GM19468 (cell line): ENCODE data around the gene GRIK5.

Experiments used
- ATAC-seq: cut with Tn5 transposase; IDR thresholded peaks from one replicate; pipeline ENCODE4 v1.9.1; 2021; ENCODE audit warnings: mild to moderate bottlenecking, moderate library complexity, moderate number of reproducible peaks; ENCODE audit not compliant: unreplicated experiment; ENCODE audit errors: extremely low read depth

Gene GRIK5

DNA sequence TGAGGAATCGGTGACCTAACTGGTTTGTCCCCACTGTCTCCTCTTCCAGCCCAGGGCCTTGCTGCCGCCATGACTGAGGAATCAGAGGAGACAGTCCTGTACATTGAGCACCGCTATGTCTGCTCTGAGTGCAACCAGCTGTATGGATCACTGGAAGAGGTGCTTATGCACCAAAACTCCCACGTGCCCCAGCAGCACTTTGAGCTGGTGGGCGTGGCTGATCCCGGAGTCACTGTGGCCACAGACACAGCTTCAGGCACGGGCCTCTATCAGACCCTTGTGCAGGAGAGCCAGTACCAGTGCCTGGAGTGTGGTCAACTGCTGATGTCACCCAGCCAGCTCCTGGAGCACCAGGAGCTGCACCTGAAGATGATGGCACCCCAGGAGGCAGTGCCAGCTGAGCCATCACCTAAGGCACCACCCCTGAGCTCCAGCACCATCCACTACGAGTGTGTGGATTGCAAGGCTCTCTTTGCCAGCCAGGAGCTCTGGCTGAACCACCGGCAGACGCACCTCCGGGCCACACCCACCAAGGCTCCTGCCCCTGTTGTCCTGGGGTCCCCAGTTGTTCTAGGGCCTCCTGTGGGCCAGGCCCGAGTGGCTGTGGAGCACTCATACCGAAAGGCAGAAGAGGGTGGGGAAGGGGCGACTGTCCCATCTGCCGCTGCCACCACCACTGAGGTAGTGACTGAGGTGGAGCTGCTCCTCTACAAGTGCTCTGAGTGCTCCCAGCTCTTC lies 8.7 kb upstream of the GRIK5 start:
- ATAC-seq, result no peak

GRCh38 chr19:42078058-42078457 lies 8.1 kb upstream of the GRIK5 start:
- no peak for ATAC-seq

DNA sequence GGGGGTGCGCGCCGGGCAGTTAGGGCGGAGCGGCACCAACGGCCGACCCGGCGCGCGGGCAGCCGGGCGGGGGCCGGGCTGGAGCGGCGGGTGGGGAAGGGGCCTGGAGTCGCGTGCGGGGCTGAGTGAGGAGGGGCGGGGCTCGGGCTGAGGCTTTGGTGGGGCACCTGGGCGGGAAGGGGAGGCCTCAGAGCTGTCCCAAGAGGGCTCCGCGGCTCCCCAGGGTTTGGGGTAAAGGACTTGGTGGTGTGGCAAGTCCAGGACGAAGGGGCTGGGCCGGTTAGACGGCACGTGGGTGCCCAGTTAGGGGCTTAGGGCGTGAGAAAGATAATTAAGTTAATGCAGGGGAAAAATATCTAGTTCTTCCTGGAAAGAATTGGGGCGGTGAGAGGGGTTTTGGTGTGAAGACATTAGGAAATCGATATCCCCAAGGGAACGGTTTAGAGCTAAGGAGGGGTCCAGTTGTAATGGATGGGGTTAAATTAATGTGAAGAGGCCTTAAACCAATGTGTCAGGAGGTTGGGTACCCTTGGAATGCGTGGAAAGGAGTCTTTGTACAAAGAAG lies 6.5 kb upstream of the GRIK5 start:
- no peak for ATAC-seq

- peak; percentile 88 for ATAC-seq
Measured at GRCh38 chr19:42075616-42076379, 5.8 kb upstream of the GRIK5 start, which contains the start of gene ZNF574. Gene ZNF574 (plus strand): TSS chr19:42076166. CDS start chr19:42078607, 2,441 bp downstream.

GRCh38 chr19:42075364-42075615 lies 5.3 kb upstream of the GRIK5 start:
- no peak for ATAC-seq

DNA sequence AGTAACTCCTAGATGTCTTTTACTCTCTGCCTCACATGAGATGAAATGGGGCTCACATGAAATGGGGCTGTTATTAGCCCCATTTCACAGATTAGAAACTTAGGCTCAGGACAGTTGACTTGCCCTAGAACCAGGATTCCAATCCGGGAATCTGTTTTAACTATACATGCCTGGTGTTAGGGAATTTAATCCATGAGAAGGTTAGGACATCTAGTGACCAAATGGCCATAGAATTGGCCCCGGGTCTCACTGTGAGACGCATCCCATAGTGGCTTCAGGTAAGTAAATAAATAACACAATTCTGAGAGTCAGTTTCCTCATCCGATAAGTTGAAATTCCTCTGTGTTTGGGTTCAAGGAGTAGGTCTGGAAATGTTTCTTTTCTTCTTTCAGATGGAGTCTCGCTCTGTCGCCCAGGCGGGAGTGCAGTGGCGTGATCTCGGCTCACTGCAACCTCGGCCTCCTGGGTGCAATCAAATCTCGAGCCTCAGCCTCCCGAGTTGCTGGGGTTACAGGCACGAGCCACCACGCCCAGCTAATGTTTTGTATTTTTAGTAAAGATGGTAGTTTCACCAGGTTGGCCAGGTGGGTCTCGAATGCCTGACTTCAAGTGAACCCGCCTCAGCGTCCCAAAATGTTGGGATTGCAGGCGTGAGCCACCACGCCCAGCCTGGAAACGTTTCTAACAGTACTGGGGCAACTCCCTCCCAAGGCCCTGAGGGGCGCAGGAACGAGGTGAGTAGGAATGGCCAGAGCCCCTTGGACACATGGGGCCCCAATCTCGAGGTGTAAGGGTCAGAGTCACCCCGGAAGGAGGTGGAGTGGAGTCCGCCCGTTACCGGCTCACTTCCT lies 4.7 kb upstream of the GRIK5 start:
- no peak for ATAC-seq

DNA sequence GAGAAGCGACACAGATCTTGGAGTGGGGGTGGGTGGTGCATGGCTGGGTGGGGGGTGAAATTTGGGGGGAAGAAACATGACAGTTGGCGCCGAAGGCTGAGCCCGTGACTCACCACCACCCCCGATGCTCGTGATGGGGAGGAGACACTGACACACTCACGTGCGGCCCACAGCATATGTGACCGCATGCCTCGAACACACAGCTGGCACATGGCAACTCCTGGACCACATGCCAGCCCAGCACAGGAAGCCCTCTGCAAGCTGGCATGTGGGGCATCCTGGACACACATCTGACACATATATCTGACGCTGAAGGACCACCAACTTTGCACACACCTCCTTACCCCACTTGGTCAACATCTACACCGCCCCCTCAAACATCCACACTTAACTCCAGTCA lies 1.2 kb upstream of the GRIK5 start:
- no peak for ATAC-seq

- ATAC-seq, result no peak
Measured at GRCh38 chr19:42068756-42069571, 1.0 kb downstream of the GRIK5 start.

DNA sequence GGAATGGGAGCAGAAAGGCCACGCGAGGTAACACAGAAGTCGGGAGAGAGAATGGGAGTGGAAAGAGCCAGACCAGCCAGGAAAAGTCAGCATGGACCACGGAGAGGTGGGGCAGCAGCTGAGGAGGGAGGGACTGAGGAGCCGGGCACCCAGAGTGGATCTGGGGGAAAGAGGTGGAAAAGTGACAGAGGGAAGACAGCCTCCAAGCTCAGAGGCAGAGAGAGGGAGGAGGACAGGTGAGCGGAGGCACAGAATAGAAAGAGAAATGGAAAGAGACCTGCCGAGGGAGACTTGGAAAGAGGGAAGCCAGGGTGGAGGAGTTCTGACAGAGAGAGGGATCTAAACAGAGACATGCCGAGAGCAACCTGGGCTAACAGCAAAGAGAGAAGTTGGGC lies 1.6 kb downstream of the GRIK5 start:
- no peak for ATAC-seq

GRCh38 chr19:42067315-42067888 lies 2.6 kb downstream of the GRIK5 start:
- no peak for ATAC-seq

- ATAC-seq, result no peak
Measured at GRCh38 chr19:42066075-42066754, 3.8 kb downstream of the GRIK5 start.

DNA sequence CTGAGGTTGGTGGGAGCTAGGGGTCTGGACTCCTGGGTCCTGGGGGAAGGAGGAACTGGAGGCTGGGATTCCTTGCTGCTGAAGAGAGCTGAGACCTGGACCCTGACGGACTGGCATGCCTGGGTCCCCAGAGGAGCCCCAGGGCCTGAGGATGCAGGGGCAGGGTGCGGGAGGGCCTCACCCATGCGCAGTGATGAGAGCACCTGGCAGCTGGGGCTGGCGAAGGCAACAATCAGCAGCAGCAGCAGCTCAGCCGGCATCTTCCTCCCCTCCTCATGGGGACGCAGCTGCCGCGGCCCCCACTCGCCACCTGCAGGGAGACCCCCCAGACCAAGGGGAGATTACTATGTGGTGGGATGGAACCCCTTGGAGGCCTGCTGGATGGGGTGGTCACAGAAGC lies 4.5 kb downstream of the GRIK5 start:
- ATAC-seq, result no peak

DNA sequence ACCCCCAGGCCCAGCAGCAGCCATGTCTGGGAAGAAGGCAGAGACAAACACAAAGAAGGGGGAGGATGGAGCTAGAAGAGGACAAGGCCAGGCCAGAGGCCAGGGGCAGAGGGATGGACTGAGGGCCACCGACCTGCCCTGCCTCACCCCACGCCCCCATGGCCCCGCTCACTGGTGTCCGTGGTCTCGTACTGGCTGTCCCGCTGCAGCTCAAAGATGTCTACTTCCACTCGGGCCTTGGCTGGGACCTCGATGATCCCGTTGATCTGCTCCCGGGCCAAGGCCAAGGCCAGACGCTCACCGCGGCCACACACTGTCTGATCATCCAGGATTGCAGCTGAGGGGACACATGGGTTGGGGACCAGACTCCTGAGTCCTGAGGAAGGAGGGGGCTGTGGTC lies 5.0 kb downstream of the GRIK5 start:
- no peak for ATAC-seq

DNA sequence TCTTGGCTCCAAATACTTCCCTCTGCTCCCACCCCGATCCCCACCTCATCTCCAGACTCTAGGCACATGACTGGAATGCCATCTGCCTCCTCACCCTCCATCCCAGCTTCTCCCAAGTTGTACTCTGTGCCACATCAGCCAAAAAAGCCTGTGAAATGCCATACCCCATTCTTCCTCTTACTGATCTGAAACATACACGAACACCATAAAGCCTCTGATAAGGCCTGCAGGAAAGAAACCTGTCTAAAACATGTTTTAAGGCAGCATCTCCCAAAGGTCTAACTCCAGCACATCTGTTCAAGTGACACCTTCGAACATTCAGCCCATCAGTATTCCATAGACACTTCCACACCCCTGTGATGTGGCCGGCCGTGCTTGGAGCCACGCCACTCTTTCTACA lies 5.6 kb downstream of the GRIK5 start:
- ATAC-seq, result no peak

DNA sequence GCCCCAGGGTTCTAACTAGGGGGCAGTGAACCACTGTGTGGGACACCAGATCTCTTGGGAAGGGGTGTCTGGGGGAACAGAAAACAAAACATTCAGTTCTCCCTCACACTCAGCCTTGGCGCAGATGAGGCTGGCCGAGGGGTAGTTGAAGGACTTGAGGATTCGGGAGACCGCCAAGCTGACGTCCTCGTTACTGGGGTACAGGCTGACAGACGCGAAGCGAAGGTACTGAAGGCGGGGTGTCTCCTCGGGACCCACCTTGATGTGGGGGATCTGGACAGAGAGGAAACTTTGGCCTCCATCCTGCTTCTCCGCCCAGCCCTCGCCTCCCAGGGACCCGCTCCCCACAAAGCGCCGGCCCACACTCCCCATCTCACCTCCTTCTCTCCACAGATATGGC lies 7.6 kb downstream of the GRIK5 start:
- no peak for ATAC-seq

GRCh38 chr19:42060117-42060516 lies 9.9 kb downstream of the GRIK5 start:
- ATAC-seq, result no peak

DNA sequence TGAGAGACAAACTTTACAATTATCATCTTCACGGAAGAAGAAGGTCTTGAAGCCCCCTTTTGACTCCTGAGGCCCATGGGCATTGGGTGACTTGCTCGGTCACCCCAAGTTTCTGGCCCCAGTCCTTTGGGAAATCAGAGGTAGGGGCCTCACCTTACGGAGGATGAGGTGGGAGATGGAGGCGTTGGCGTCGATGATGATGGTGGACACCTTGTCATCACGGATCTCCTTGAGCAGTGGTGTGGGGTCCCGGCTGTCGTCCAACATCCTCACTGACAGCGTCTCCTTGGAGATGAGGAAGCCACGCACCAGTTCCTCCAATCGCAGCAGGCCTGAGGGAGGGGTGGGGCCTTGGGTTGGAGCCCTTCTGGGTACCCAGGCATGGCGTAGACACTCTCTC lies 10.8 kb downstream of the GRIK5 start:
- ATAC-seq, result no peak

- ATAC-seq, result no peak
Measured at GRCh38 chr19:42057846-42058245, 12.2 kb downstream of the GRIK5 start.

GRCh38 chr19:42054205-42054604 lies 15.8 kb downstream of the GRIK5 start:
- ATAC-seq, result no peak
